SK-N-SH (cell line): ENCODE data around the gene KIAA0513. TPM values are rescaled to one million over a fixed set of nuclear protein-coding genes. Genes with fewer than 3 reads are reported as not detected.

ENCODE experiments used
- CTCF ChIA-PET: fragments of 300-600, 350-600 bp; formaldehyde crosslinking; extraction: SDS; loops from one replicate; lab custom pipeline; 2021; lab: Yijun Ruan, JAX
- POLR2A ChIA-PET: fragments of 350-600 bp; sonication (Branson Sonifier 250); formaldehyde crosslinking; extraction: SDS; loops from one replicate; lab custom pipeline; 2020; ENCODE audit warnings: antibody characterized with exemption, inconsistent platforms; lab: Yijun Ruan, JAX
- DNase-seq: peaks from one replicate; pipeline ENCODE4 v3.0.0; 2012
- H2AFZ ChIP-seq: fragments of 200-600 bp; sonication (generic); 2 replicates; pipeline ENCODE4 v1.8.1; 2016; ENCODE audit warnings: antibody characterized with exemption, mild to moderate bottlenecking, low read depth
- H3F3A ChIP-seq: fragments of 200-600 bp; sonication (generic); replicated peaks from 2 replicates; pipeline ENCODE3; 2016; ENCODE audit warnings: antibody characterized with exemption, mild to moderate bottlenecking; ENCODE audit not compliant: insufficient read depth
- H3K27ac ChIP-seq, 2 experiments: fragments of 200-500 bp in 1 of 2; fragments of 200-600 bp in 1 of 2; sonication (Bioruptor generic) in 1 of 2; sonication (generic), shearing (Covaris generic) in 1 of 2; 2 replicates each; pipeline versions ENCODE4 v1.5.1 to v1.6.1; 2014 to 2016; ENCODE audit warnings: low read depth in 2 of 2, inconsistent platforms in 1 of 2, low read length in 1 of 2, mild to moderate bottlenecking in 1 of 2, mixed read lengths in 1 of 2
- H3K27me3 ChIP-seq: fragments of 200-600 bp; sonication (generic), shearing (Covaris generic); 2 replicates; pipeline ENCODE4 v1.6.1; 2016; ENCODE audit warnings: mixed run types; ENCODE audit not compliant: insufficient read depth
- H3K36me3 ChIP-seq, 2 experiments: fragments of 200-500 bp in 1 of 2; fragments of 200-600 bp in 1 of 2; sonication (Bioruptor generic) in 1 of 2; sonication (generic) in 1 of 2; replicated peaks in 1 of 2; 2 replicates each; pipeline versions ENCODE3 to v1.5.1; 2014 to 2016; ENCODE audit warnings: low read length in 1 of 2, mild to moderate bottlenecking in 1 of 2; ENCODE audit not compliant: insufficient read depth in 2 of 2, control insufficient read depth in 1 of 2
- H3K4me1 ChIP-seq, 2 experiments: fragments of 200-500 bp in 1 of 2; fragments of 200-600 bp in 1 of 2; sonication (Bioruptor generic) in 1 of 2; sonication (generic), shearing (Covaris generic) in 1 of 2; 2 replicates each; pipeline versions ENCODE4 v1.5.1 to v1.6.1; 2014 to 2016; ENCODE audit warnings: low read depth in 1 of 2, low read length in 1 of 2, mixed run types in 1 of 2; ENCODE audit not compliant: insufficient read depth in 2 of 2, control insufficient read depth in 1 of 2
- H3K4me2 ChIP-seq: fragments of 200-600 bp; sonication (generic), shearing (Covaris generic); 2 replicates; pipeline ENCODE4 v1.6.1; 2017; ENCODE audit warnings: mixed run types
- H3K4me3 ChIP-seq, 2 experiments: fragments of 200-500 bp in 1 of 2; fragments of 200-600 bp in 1 of 2; sonication (Bioruptor generic) in 1 of 2; sonication (generic), shearing (Covaris generic) in 1 of 2; 2 replicates each; pipeline versions ENCODE4 v1.5.1 to v1.8.1; 2014 to 2016; ENCODE audit warnings: low read depth in 2 of 2, inconsistent platforms in 1 of 2, low read length in 1 of 2, mild to moderate bottlenecking in 1 of 2, mixed read lengths in 1 of 2, moderate library complexity in 1 of 2
- H3K79me2 ChIP-seq: fragments of 200-600 bp; sonication (generic); 2 replicates; pipeline ENCODE4 v1.8.1; 2017; ENCODE audit warnings: mild to moderate bottlenecking; ENCODE audit not compliant: insufficient read depth
- H3K9ac ChIP-seq: fragments of 200-600 bp; sonication (generic); 2 replicates; pipeline ENCODE4 v1.6.1; 2017; ENCODE audit warnings: mixed run types
- H3K9me2 ChIP-seq: fragments of 200-600 bp; sonication (generic); 2 replicates; pipeline ENCODE4 v1.6.1; 2017; ENCODE audit warnings: mixed run types
- H3K9me3 ChIP-seq: fragments of 200-600 bp; sonication (generic); 2 replicates; pipeline ENCODE4 v1.6.1; 2017; ENCODE audit warnings: mixed run types, mild to moderate bottlenecking, moderate library complexity
- H4K20me1 ChIP-seq: fragments of 200-600 bp; sonication (generic); 2 replicates; pipeline ENCODE4 v1.6.1; 2017; ENCODE audit warnings: mild to moderate bottlenecking, mixed run types; ENCODE audit not compliant: insufficient read depth
- CHD2 ChIP-seq: fragments of 150-350 bp; IDR thresholded peaks from 2 replicates; pipeline ENCODE4 v1.6.1; 2018; ENCODE audit warnings: low read length; ENCODE audit not compliant: partially characterized antibody
- CTCF ChIP-seq: fragments of 200-600 bp; sonication (generic); IDR thresholded peaks from 2 replicates; pipeline ENCODE4 v1.6.1; 2017; ENCODE audit warnings: antibody characterized with exemption, mild to moderate bottlenecking, moderate library complexity
- EP300 ChIP-seq, 2 experiments: IDR thresholded peaks; 2 replicates each; pipeline versions ENCODE4 v1.4.0 to v1.6.1; 2012; ENCODE audit warnings: borderline replicate concordance in 1 of 2, low read depth in 1 of 2, low read length in 1 of 2
- EZH2phosphoT487 ChIP-seq: fragments of 200-600 bp; sonication (generic); IDR thresholded peaks from 2 replicates; pipeline ENCODE4 v1.6.1; 2017; ENCODE audit warnings: low read depth, mixed run types, mild to moderate bottlenecking, antibody characterized with exemption, moderate library complexity, borderline replicate concordance
- FOXM1 ChIP-seq: IDR thresholded peaks from 2 replicates; pipeline ENCODE4 v1.4.0; 2012; ENCODE audit warnings: low read depth, mild to moderate bottlenecking
- GATA2 ChIP-seq: sonication (generic); formaldehyde crosslinking; IDR thresholded peaks from 2 replicates; pipeline ENCODE4 v1.5.0; 2020; ENCODE audit warnings: mild to moderate bottlenecking, missing genetic modification reagents
- JUND ChIP-seq: IDR thresholded peaks from 2 replicates; pipeline ENCODE4 v1.4.0; 2012
- MAX ChIP-seq: IDR thresholded peaks from 2 replicates; pipeline ENCODE4 v1.4.0; 2012; ENCODE audit warnings: low read depth
- MEF2A ChIP-seq: IDR thresholded peaks from 2 replicates; pipeline ENCODE4 v1.4.0; 2012; ENCODE audit warnings: low read depth, borderline replicate concordance
- NRF1 ChIP-seq: IDR thresholded peaks from 2 replicates; pipeline ENCODE4 v1.6.1; 2012; ENCODE audit warnings: low read depth, mild to moderate bottlenecking, low read length
- RAD21 ChIP-seq: IDR thresholded peaks from 2 replicates; pipeline ENCODE4 v1.6.1; 2012; ENCODE audit warnings: mild to moderate bottlenecking, low read length
- RCOR1 ChIP-seq: fragments of 150-350 bp; IDR thresholded peaks from 2 replicates; pipeline ENCODE4 v1.6.1; 2017; ENCODE audit warnings: antibody characterized with exemption, low read length
- REST ChIP-seq: IDR thresholded peaks from 2 replicates; pipeline ENCODE4 v1.6.1; 2012; ENCODE audit warnings: mild to moderate bottlenecking, low read depth, low read length, moderate library complexity
- RXRA ChIP-seq: IDR thresholded peaks from 2 replicates; pipeline ENCODE4 v1.4.0; 2012; ENCODE audit warnings: low read depth, mild to moderate bottlenecking, borderline replicate concordance
- SIN3A ChIP-seq: IDR thresholded peaks from 2 replicates; pipeline ENCODE4 v1.6.1; 2012; ENCODE audit warnings: low read depth, mild to moderate bottlenecking, low read length, moderate library complexity, borderline replicate concordance
- TAF1 ChIP-seq: IDR thresholded peaks from 2 replicates; pipeline ENCODE4 v1.6.1; 2012; ENCODE audit warnings: low read depth, mild to moderate bottlenecking, low read length, moderate library complexity, borderline replicate concordance
- TEAD4 ChIP-seq: IDR thresholded peaks from 2 replicates; pipeline ENCODE4 v1.4.0; 2012; ENCODE audit warnings: mild to moderate bottlenecking, borderline replicate concordance; ENCODE audit not compliant: insufficient read depth
- USF1 ChIP-seq: IDR thresholded peaks from 2 replicates; pipeline ENCODE4 v1.4.0; 2012; ENCODE audit warnings: low read depth, borderline replicate concordance
- WGBS: methylation state at CpG from one replicate; pipeline ENCODE4 v1.1.6; 2017; ENCODE audit warnings: low lambda C conversion rate; 5-methylcytosine and 5-hydroxymethylcytosine counted together
- polyA plus RNA-seq, 3 experiments: library from polyadenylated mRNA; depleted of rRNA; stranded (reverse); fragments of >200 nt; gene quantifications; 2 replicates each; pipeline ENCODE4 v1.2.3, GENCODE V29; 2012

KIAA0513 gene
- polyA plus RNA-seq, 1 of the 3 experiments (the other 2 are of a cell fraction) = 6.5 TPM

GRCh38 chr16:85094176-85094805 lies 66.7 kb downstream of the KIAA0513 start:
- TF ChIP-seq GATA2 (CRISPR knock-in tag) (no peak), RCOR1 (no peak), TEAD4 (no peak), EZH2phosphoT487 (no peak), NRF1 (no peak), CHD2 (no peak), MAX (no peak), EP300 (IDR thresholded peaks at IDR 0.05; ENCODE audit: borderline replicate concordance in 1 of 2, low read depth in 1 of 2, low read length in 1 of 2) (no peak), USF1 (no peak), CTCF (no peak), SIN3A (no peak), RAD21 (no peak), FOXM1 (no peak), REST (no peak), MEF2A (no peak), RXRA (no peak), TAF1 (no peak), JUND (no peak)
- POLR2A ChIA-PET = no interaction called here
- H3K79me2 ChIP-seq = no peaks in the 10 kb centered on the region
- H3K4me3 ChIP-seq = no peak overlapping the region
- H3K9ac ChIP-seq = no peak overlapping the region
- peaks cover 0 to 7% of the 10 kb centered on the region in 2 experiments; a peak in 1 of 4 replicates for H3K4me1 ChIP-seq
- no peak overlapping the region for H3K27ac ChIP-seq
- peaks cover 11% of the 10 kb centered on the region for H3K27me3 ChIP-seq
- H3K9me2 ChIP-seq = no peaks in the 10 kb centered on the region
- DNase-seq = no peak
- H3F3A ChIP-seq = no peaks in the 10 kb centered on the region
- no peak overlapping the region for H2AFZ ChIP-seq
- no peak overlapping the region for H3K4me2 ChIP-seq
- 89% methylated on average over 10 of the region's 12 CpGs for WGBS
- H4K20me1 ChIP-seq = no peaks in the 10 kb centered on the region
- no peaks in the 10 kb centered on the region for H3K9me3 ChIP-seq
- H3K36me3 ChIP-seq = no peaks in the 10 kb centered on the region
- CTCF ChIA-PET = interaction anchor here (2.7 kb wide), 1 partner anchor 21 kb away, joined by 14 read pairs; no protein-coding TSS in a partner anchor
